Uterus (tissue), 4 donors: ENCODE data around the gene PHF2. TPM values are rescaled to one million over a fixed set of nuclear protein-coding genes. Genes with fewer than 3 reads are reported as not detected.

Experiments
- DNase-seq, 2 donors: peaks; one replicate each; pipeline ENCODE4 v3.0.0-alpha.2; 2019 to 2020
- H3K27ac ChIP-seq, 2 donors: fragments of 200-600 bp; sonication (generic); 1 replicate in 1 of 2; 2 replicates in 1 of 2; pipeline ENCODE4 v1.5.1; 2016 to 2018
- H3K27me3 ChIP-seq, 2 donors: fragments of 200-600 bp; sonication (generic); one replicate each; pipeline ENCODE4 v1.5.1; 2018 to 2019; ENCODE audit warnings: control low read depth in 1 of 2
- H3K36me3 ChIP-seq, 2 donors: fragments of 200-600 bp; sonication (generic); one replicate each; pipeline ENCODE4 v1.5.1; 2019; ENCODE audit warnings: control low read depth in 1 of 2
- H3K4me1 ChIP-seq, 2 donors: fragments of 200-600 bp; sonication (generic); one replicate each; pipeline ENCODE4 v1.5.1; 2018 to 2019; ENCODE audit warnings: control low read depth in 1 of 2
- H3K4me3 ChIP-seq, 2 donors: fragments of 200-600 bp; sonication (generic); 1 replicate in 1 of 2; 2 replicates in 1 of 2; pipeline ENCODE4 v1.5.1; 2018 to 2019; ENCODE audit warnings: mild to moderate bottlenecking in 1 of 2
- H3K9me3 ChIP-seq, 2 donors: fragments of 200-600 bp; sonication (generic); one replicate each; pipeline ENCODE4 v1.5.1; 2019; ENCODE audit warnings: control low read depth in 1 of 2
- CTCF ChIP-seq, 4 experiments: fragments of 200-600 bp in 2 of 4; fragments of 450-650 bp in 2 of 4; sonication (generic) in 2 of 4; IDR thresholded peaks; one replicate each; pipeline ENCODE4 v1.5.1; 2016 to 2019; ENCODE audit warnings: antibody characterized with exemption in 4 of 4, mild to moderate bottlenecking in 2 of 4, moderate library complexity in 1 of 4
- POLR2A ChIP-seq, 2 donors: fragments of 450-650 bp; IDR thresholded peaks; one replicate each; pipeline ENCODE4 v1.6.1; 2016; ENCODE audit warnings: antibody characterized with exemption in 2 of 2, mild to moderate bottlenecking in 1 of 2, moderate library complexity in 1 of 2
- intact Hi-C: fragments of 100-400 bp; cut with DNase I; formaldehyde crosslinking; loops from one replicate; pipeline ENCODE4 v1.15.1; 2023; ENCODE audit warnings: low total_unique reads
- total RNA-seq, 4 donors: library from RNA; depleted of rRNA in 3 of 4; stranded (reverse); fragments of >200 nt in 3 of 4; gene quantifications; one replicate each; pipeline versions ENCODE4 v1.1.0 to v1.2.4, GENCODE V29; 2014 to 2023
- donor health status: DM: yes; HTN: yes; CAD: no.

PHF2 gene
- total RNA-seq, 4 donors from 2014 or later: 7.7 to 54.5 (median 25.0) TPM

DNA sequence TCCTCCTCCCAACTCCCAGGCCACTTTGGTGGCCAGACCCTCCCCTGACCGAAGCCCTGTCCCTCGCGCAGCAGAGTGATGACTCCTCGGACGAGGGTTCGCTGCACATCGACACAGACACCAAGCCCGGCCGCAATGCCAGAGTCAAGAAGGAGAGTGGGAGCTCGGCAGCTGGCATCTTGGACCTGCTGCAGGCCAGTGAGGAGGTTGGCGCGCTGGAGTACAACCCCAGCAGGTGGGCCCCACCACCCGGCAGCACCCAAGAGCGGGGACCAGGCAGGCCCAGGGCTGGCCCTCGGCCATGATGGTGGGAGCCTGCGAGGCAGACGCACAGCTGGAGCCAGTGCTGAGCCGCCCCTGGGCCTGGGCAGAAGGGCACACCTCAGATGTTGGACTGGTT lies 90.6 kb downstream of the PHF2 start:
- H3K9me3 ChIP-seq: no peaks in the 10 kb centered on the region
- no peaks in the 10 kb centered on the region for H3K27me3 ChIP-seq
- H3K27ac ChIP-seq: no peak overlapping the region
- H3K4me3 ChIP-seq: no peak overlapping the region
- H3K36me3 ChIP-seq: no peaks in the 10 kb centered on the region
- DNase-seq: peak in 1 of 2 donors; percentile 8
- intact Hi-C loops: no loop called here
- H3K4me1 ChIP-seq: no peaks in the 10 kb centered on the region
- TF ChIP-seq CTCF (IDR thresholded peaks at IDR 0.05): no peak
- no peak for TF ChIP-seq POLR2A (IDR thresholded peaks at IDR 0.05)

- TF ChIP-seq CTCF (IDR thresholded peaks at IDR 0.05): no peak
- TF ChIP-seq POLR2A (IDR thresholded peaks at IDR 0.05): no peak
- Histone ChIP-seq H3K27ac (no peak overlapping the region), H3K4me3 (no peak overlapping the region), H3K36me3 (no peaks in the 10 kb centered on the region), H3K27me3 (no peaks in the 10 kb centered on the region), H3K9me3 (no peaks in the 10 kb centered on the region), H3K4me1 (no peaks in the 10 kb centered on the region)
- intact Hi-C loops: no loop called here
- no peak for DNase-seq
Observed at GRCh38 chr9:93667627-93668026, 91.2 kb downstream of the PHF2 start.

DNA sequence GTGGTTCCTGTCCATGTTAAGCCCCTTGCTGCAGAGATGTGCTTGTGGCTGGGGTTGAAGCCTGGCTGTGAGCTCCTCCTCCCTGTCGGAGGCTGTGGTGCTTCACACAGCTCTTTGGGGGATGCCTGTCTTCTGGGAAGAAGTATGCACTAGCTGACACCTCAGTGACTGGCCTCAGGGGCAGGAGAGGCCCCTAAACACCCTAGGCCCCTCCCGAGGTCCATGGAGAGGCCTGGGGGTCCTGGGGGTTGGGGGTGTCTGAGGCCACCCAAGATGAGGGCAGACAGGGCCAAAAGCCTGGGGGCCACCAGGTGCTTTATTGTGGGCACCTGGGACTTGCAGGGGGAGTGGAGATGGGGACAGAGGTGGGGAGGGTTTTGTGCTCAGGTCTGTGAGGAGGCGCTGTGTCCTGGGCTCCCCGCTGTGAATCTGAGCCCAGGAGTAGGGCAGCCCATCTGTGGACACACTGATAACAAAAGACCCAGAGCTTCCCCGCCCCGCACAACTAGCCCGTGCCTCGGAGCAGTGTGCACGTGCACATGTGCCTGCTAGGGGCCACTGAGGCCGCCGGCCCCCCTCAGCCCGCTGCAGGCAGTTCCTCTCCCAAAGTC lies 92.0 kb downstream of the PHF2 start:
- DNase-seq: peak in 1 of 2 donors; percentile 5
- no peaks in the 10 kb centered on the region for H3K27me3 ChIP-seq
- H3K9me3 ChIP-seq: no peaks in the 10 kb centered on the region
- H3K27ac ChIP-seq: no peak overlapping the region
- H3K36me3 ChIP-seq: no peaks in the 10 kb centered on the region
- no peaks in the 10 kb centered on the region for H3K4me1 ChIP-seq
- intact Hi-C loops: no loop called here
- H3K4me3 ChIP-seq: no peak overlapping the region
- TF ChIP-seq CTCF (IDR thresholded peaks at IDR 0.05): no peak
- TF ChIP-seq POLR2A (IDR thresholded peaks at IDR 0.05): no peak

- Histone ChIP-seq H3K27me3 (no peaks in the 10 kb centered on the region), H3K4me1 (no peaks in the 10 kb centered on the region), H3K36me3 (no peaks in the 10 kb centered on the region), H3K27ac (no peak overlapping the region), H3K9me3 (no peaks in the 10 kb centered on the region), H3K4me3 (no peak overlapping the region)
- no peak for TF ChIP-seq CTCF (IDR thresholded peaks at IDR 0.05)
- no peak for TF ChIP-seq POLR2A (IDR thresholded peaks at IDR 0.05)
- intact Hi-C loops: no loop called here
- DNase-seq: peak; percentile 7 to 8
Observed at GRCh38 chr9:93669116-93669957, 93.0 kb downstream of the PHF2 start.

- Histone ChIP-seq H3K9me3 (no peaks in the 10 kb centered on the region), H3K36me3 (no peaks in the 10 kb centered on the region), H3K27me3 (no peaks in the 10 kb centered on the region), H3K27ac (no peak overlapping the region), H3K4me3 (no peak overlapping the region), H3K4me1 (no peaks in the 10 kb centered on the region)
- DNase-seq: peak in 1 of 2 donors; percentile 9
- intact Hi-C loops: no loop called here
- no peak for TF ChIP-seq CTCF (IDR thresholded peaks at IDR 0.05)
- TF ChIP-seq POLR2A (IDR thresholded peaks at IDR 0.05): no peak
Observed at GRCh38 chr9:93669958-93670207, 93.5 kb downstream of the PHF2 start.
